ENCODE measurements around the gene MPO. TPM values are rescaled to one million over a fixed set of nuclear protein-coding genes. Genes with fewer than 3 reads are reported as not detected.
A peak's percentile ranks its signal among the peaks of the same experiment; 100 is the strongest.

The MPO gene
- total and polyA plus RNA-seq, 2 experiments from 2014 or later: 0.13 TPM; not detected in 1

DNA sequence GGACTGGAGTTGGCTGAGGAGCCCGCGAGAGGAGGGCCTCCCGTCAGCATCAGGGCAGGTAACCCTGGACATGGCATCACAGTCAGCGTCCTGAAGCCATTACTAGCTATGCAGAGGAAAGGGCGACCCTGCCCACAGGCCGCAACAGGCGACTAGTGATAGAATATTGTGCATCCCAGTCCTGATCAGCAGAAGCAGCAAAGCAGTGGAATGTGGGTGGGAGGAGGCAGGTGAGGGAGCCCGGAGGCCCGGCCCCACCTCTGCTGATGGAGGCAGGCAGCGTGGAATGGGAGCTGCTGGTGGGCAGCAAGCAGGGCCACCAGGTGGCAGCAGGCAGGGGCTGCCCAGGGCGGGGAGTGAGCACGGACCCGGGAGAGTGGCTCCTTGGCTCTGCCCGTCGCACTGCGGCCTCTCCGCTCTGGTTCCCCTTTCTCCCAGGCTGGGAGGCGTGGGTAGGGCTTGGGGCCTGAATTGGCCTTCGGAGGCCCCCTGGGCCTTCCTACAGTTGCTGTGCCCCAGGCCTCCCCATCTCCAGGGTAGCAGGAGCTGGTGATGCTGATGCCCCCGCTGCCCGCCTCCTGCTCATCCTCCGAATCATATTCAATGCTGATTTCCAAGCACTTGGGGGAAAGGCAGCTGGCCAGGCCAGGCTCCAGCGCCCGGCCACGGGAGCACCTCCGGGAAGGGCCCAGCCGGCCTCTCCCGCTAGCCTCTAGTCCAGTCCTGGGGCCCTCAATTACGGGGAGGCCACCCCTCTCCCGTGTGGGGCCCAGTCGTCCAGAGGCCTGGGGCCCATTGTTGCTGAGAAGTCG, 27.6 kb upstream of the MPO start:
- H2AFZ ChIP-seq: no peak overlapping the region
- DNase-seq (ENCODE audit: low spot score): no peak
- 83% methylated on average over 32 of the region's 32 CpGs for WGBS (ENCODE audit: low lambda C conversion rate, missing lambda C conversion rate)

DNA sequence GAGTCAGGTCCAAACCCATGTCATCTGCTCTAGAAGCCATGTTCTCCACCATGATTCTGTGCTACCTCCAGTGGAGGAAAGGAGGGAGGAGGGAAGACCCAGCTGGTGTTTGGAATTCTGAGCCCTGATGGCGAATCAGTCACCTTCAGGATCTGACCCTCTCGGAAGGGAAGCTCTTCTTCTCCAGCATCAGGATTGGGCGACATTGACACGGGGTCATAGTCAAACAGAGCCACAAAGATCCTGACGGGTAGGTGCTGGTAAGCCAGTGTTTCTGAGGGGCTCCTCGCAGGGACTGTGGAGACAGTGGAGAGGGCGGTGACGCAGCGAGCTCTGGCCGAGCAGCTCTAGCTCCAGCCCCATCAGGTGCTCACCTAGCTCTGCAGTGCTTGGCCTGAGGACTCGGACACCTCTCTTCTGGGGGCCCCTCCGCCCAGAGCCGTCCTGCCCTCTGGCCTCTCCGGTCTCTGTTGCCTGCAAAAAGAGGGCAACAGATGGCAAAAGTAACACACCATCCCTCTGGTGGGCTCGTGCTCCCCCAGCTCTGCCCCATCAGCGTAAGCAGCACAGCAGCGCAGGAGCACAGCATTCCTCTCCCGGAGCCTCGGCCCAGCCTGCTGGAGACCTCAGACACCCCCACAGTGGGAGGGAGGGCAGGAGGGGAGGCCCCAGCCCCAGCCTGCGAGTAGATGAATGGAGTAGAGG, 26.9 kb upstream of the MPO start:
- H3K79me2 ChIP-seq: no peaks in the 10 kb centered on the region
- TF ChIP-seq EZH2phosphoT487 (IDR thresholded peaks at IDR 0.05; ENCODE audit: low read depth, severe bottlenecking, unreplicated experiment) (no peak), EZH2 (IDR thresholded peaks at IDR 0.05; ENCODE audit: borderline replicate concordance) (no peak)
- TF ChIP-seq, protein P1, sequence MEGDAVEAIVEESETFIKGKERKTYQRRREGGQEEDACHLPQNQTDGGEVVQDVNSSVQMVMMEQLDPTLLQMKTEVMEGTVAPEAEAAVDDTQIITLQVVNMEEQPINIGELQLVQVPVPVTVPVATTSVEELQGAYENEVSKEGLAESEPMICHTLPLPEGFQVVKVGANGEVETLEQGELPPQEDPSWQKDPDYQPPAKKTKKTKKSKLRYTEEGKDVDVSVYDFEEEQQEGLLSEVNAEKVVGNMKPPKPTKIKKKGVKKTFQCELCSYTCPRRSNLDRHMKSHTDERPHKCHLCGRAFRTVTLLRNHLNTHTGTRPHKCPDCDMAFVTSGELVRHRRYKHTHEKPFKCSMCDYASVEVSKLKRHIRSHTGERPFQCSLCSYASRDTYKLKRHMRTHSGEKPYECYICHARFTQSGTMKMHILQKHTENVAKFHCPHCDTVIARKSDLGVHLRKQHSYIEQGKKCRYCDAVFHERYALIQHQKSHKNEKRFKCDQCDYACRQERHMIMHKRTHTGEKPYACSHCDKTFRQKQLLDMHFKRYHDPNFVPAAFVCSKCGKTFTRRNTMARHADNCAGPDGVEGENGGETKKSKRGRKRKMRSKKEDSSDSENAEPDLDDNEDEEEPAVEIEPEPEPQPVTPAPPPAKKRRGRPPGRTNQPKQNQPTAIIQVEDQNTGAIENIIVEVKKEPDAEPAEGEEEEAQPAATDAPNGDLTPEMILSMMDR (IDR thresholded peaks at IDR 0.05; ENCODE audit: poor library complexity): no peak
- 91% methylated on average over 20 of the region's 20 CpGs for WGBS (ENCODE audit: low lambda C conversion rate, missing lambda C conversion rate)
- no peaks in the 10 kb centered on the region for H3K9me3 ChIP-seq (ENCODE audit: low read depth)
- no peak overlapping the region for H3K4me2 ChIP-seq
- H3K36me3 ChIP-seq (replicated peaks; ENCODE audit: insufficient read depth, low read depth): no peaks in the 10 kb centered on the region
- H3K27ac ChIP-seq: no peak overlapping the region
- H3K9me2 ChIP-seq (replicated peaks; ENCODE audit: insufficient read depth): no peaks in the 10 kb centered on the region
- no peak for DNase-seq (ENCODE audit: low spot score)
- H2AFZ ChIP-seq: no peak overlapping the region
- no peaks in the 10 kb centered on the region for H3K27me3 ChIP-seq
- no peaks in the 10 kb centered on the region for H3K4me1 ChIP-seq (ENCODE audit: insufficient read depth)
- H4K20me1 ChIP-seq (ENCODE audit: insufficient read depth, poor library complexity, severe bottlenecking): no peaks in the 10 kb centered on the region
- H3K4me3 ChIP-seq: no peak overlapping the region

More for the DNA sequence above, 27.6 kb upstream of the MPO start:
- no peaks in the 10 kb centered on the region for H3K27me3 ChIP-seq
- no peak overlapping the region for H3K4me2 ChIP-seq
- H3K9me3 ChIP-seq (ENCODE audit: low read depth): no peaks in the 10 kb centered on the region
- H3K27ac ChIP-seq: no peak overlapping the region
- no peaks in the 10 kb centered on the region for H3K36me3 ChIP-seq (replicated peaks; ENCODE audit: insufficient read depth, low read depth)
- H3K9me2 ChIP-seq (replicated peaks; ENCODE audit: insufficient read depth): no peaks in the 10 kb centered on the region
- no peaks in the 10 kb centered on the region for H3K4me1 ChIP-seq (ENCODE audit: insufficient read depth)
- H3K79me2 ChIP-seq: no peaks in the 10 kb centered on the region
- H3K4me3 ChIP-seq: no peak overlapping the region
- TF ChIP-seq EZH2phosphoT487 (IDR thresholded peaks at IDR 0.05; ENCODE audit: low read depth, severe bottlenecking, unreplicated experiment) (no peak), EZH2 (IDR thresholded peaks at IDR 0.05; ENCODE audit: borderline replicate concordance) (no peak)
- TF ChIP-seq, protein P1 (IDR thresholded peaks at IDR 0.05; ENCODE audit: poor library complexity): peak; percentile 9
- no peaks in the 10 kb centered on the region for H4K20me1 ChIP-seq (ENCODE audit: insufficient read depth, poor library complexity, severe bottlenecking)

DNA sequence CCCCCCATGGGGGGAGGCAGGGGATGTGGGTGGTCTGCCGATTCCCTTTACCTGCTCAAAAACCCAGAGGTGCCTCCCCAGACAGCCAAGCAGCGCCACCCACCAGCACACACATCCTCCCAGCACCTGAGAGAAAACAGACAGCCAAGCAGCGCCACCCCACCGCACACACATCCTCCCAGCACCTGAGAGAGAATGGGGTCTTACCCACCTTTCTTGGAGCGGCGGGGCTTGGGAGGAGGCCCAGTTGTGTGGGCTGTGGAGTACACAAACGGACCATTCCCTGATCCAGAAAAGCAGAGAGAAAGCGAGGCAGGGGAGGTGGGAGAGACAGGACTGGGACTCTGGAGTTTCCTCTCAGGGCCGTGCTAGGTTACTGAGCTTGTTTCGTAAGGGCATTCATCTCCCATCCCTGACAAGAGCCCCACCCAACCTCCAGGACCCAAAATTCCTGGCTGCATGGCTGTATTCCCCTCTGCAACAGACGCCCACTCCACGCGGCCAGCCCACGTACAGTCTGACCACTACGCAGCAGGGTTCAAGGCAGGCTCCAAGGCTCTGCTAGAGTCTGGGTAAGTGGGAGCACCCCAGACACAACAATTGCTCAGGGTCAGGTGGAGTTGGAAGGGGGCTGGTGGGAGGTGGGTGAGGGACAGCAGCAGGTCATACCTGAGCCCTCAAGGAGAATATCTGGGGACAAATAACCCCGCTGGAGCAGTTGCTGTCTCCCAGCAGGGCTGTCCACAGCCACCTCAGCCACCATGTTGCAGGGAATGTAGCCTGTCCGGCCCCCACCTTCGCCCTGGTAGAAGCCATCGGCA, 25.6 kb upstream of the MPO start:
- Histone ChIP-seq H3K36me3 (replicated peaks; ENCODE audit: insufficient read depth, low read depth) (no peaks in the 10 kb centered on the region), H4K20me1 (ENCODE audit: insufficient read depth, poor library complexity, severe bottlenecking) (no peaks in the 10 kb centered on the region), H3K4me1 (ENCODE audit: insufficient read depth) (no peaks in the 10 kb centered on the region), H3K9me3 (ENCODE audit: low read depth) (no peaks in the 10 kb centered on the region), H3K9me2 (replicated peaks; ENCODE audit: insufficient read depth) (no peaks in the 10 kb centered on the region), H3K4me2 (no peak overlapping the region), H2AFZ (no peak overlapping the region), H3K27me3 (no peaks in the 10 kb centered on the region), H3K4me3 (no peak overlapping the region), H3K79me2 (no peaks in the 10 kb centered on the region), H3K27ac (no peak overlapping the region)
- TF ChIP-seq EZH2 (IDR thresholded peaks at IDR 0.05; ENCODE audit: borderline replicate concordance) (no peak), EZH2phosphoT487 (IDR thresholded peaks at IDR 0.05; ENCODE audit: low read depth, severe bottlenecking, unreplicated experiment) (no peak)
- TF ChIP-seq, protein P1 (IDR thresholded peaks at IDR 0.05; ENCODE audit: poor library complexity): no peak
- 95% methylated on average over 19 of the region's 19 CpGs for WGBS (ENCODE audit: low lambda C conversion rate, missing lambda C conversion rate)
- DNase-seq (ENCODE audit: low spot score): no peak

Data from hepatocyte (in vitro differentiated cells).